HPDE6-E6E7 (cell line): ENCODE data around the gene MTX3.

Experiments
- DNase-seq: peaks from one replicate; pipeline ENCODE4 v3.0.0; 2011; ENCODE audit warnings: missing footprints; ENCODE audit errors: extremely low spot score

The MTX3 gene, protein sequence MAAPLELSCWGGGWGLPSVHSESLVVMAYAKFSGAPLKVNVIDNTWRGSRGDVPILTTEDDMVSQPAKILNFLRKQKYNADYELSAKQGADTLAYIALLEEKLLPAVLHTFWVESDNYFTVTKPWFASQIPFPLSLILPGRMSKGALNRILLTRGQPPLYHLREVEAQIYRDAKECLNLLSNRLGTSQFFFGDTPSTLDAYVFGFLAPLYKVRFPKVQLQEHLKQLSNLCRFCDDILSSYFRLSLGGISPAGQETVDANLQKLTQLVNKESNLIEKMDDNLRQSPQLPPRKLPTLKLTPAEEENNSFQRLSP

DNA sequence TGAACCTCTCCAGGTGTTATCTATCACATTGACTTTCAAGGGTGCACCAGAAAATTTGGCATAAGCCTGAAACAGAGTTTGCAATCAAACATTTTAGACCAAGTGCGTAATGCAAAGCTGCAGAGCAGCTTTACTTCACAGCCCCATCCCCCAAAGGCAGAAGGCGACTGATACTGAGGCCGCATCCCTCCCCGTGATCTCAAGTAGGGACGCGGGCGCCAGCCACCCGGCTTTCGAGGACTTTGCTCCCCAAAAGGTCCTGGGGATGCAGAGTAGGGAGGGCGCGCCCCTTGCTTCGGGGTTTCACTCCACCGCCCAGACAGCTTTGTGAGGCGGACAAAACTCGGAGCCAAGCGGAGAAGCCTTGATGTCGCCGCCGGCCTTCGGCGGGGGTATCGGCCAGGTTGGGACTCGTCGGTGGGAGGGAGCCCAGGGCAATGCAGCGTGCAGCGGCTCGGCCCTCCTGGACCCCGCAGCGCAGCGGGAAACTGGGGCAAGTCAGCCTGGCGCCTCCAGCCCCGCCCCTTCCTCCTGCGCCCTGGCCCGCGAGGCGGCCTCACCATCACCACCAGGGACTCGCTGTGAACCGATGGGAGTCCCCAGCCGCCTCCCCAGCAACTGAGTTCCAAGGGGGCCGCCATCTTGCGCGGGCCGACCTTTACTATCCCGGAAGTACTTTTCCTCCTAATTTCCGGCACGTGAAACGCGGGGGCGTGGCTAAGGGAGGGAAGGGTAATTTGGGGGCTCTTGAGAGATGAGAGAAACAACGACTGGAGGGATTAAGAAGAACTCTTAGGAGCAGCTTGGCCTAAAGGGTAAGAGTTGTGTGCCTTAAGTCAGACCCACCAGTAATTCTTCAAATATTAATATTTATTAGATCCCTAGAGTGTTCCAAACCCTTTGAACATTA, at the start of gene MTX3:
Gene MTX3 (minus strand): TSS at position 665 of the 910 bp plus-strand sequence. CDS start 24 bp downstream, at position 641.
- peak; percentile 80 for DNase-seq

DNA sequence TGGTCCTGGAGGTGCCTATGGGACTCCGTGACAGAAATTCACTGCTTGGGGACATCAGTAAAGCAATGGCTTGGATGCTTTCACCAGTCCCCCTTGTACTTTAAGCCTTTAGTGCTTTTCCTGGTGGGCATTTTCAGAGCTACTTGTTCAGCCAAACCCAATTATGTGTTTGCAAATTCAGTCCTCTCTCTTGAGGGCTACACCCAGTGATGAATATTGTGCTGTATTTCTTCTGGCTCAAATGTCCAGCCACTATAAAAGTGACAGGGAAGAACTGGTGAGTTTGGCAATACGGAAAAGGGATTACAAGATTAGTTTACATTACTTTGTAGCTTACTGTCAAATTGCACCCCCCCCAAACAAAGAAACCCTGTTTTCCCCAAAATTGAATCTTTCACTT, 48.6 kb upstream of the MTX3 start:
- DNase-seq = no peak

DNA sequence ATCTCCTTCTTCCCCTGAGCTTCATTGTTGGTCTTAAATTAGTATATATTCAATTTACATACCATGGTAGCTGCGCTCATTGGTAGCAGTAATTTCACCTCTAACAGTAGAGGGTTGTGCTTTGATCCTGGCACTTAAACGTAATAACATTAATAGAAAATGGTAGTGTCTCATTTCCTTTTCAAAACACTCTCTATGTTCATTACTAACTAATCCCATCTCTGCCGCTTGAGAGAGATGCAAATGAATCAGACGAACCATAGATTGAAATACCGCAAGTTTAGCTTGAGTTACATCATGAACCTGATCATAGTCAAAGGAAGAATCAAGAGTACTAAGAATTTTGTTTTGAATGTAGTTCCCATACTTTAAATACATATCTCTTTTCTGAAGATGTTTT, 46.3 kb upstream of the MTX3 start:
- no peak for DNase-seq

DNA sequence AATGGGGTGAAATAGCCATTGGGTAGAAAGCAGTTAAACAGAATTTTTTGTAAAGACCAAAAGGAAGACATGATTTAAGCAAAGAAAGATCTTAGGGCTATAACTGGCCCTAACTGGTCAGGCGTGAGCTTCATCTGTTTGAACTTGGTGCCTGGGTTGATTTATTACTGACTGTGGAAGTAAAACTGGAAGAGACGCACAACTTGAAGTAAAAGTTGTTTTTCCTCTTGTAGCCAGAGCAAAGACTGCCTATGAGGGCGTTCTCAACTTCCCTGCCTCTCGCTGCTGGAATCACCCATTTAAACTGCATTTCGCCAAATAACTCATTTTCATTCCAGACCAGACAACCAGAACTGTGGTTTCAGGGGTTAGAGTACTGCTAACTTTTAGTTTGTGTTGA, 45.6 kb upstream of the MTX3 start:
- DNase-seq = no peak

DNA sequence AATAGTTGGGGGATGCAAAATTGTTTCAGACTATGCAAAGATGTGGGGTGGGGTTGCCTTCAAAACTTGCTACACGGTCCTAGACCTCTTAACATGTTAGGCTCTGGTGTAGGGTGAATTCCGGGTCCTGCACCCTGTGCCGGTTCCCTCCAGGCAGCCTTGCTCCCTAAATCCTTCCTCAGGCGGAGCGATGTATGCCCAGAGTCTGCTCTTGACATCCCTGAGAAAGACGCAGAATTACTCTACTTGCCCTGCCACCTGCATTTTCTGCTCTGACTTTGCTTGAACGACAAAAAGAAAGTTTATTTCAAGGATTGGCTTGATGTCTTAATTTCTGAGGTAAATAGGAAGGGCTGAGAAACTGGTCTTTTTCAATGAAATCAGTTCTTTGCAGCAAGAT, 44.8 kb upstream of the MTX3 start:
- DNase-seq = no peak

DNA sequence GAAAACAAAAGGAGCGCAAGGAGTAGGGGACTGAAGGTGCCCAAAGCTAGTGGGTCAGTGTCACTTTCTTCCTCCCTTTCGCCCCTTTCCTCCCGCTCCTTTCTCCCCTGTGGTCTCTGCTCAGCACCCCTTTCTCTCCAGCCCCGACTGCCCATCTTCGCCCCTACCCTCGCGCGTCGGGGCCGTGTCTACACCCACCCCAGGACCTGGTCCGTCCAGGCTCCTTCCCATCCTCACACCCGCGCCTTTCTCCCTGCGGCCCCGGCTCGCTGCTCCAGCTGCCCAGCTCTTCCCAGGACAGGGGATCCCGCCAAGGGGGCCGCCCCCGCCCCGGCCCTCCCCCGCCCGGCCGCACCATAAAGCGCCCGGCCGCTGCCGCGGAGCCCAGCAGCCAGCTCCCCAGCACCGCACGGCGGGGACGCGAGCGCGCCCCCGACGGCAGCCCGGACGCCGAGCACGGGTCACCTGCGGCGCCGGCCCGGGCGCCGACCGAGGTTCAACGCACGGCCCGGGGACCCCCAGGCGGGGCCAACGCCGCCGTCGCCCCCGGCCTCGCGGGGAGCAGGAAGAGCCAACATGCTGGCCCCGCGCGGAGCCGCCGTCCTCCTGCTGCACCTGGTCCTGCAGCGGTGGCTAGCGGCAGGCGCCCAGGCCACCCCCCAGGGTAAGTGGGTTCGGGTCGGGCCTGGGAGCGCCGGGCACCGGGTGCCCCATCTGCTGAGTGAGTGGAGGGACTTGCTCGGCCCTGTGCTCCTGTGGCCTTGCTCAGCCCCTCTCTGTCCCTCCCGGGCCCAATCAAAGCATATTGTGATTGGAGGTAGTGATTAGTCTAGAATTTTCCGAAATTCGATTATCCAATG, 44.1 kb upstream of the MTX3 start, which contains the start of gene THBS4:
Gene THBS4 (plus strand): TSS at position 387 of the 860 bp plus-strand sequence. CDS start 190 bp downstream, at position 577.
- no peak for DNase-seq

DNA sequence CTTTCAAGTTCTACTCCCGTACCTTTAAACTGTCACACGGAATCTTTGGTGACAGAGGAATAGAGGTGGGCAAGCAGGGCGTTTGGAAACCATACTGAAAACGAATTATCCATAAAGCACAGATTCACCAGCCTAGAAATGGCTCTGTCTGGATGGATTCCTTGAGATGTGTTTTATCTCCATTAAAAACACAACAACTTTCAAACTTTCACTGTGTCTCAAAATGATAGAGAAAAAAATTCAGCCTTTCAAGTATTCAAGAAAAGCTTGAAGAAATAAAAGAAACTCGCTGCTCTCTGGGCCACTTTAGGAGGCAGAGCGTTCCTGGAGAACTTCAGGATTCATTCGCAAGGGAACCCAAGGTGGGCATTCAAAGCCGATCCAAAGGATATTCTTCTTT, 43.5 kb upstream of the MTX3 start:
- DNase-seq = no peak

DNA sequence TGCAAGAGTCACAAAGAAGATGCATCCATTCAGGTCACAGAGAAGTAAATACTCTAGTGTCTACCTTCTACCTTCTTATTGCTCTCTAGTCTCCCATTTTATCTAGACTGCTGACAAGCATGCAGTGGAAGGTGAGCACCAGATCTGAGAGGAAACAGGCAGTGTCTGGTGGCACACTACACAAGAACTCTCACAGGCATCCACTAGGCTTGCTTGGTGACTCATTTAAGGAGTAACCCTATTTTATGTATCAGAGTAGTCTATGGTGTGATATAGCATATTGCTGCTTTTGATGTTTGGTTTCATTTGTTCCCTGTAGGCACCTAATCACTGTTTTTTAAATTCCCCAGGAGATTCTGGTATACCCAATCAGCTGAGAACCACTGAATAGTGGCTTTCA, 42.5 kb upstream of the MTX3 start:
- no peak for DNase-seq

DNA sequence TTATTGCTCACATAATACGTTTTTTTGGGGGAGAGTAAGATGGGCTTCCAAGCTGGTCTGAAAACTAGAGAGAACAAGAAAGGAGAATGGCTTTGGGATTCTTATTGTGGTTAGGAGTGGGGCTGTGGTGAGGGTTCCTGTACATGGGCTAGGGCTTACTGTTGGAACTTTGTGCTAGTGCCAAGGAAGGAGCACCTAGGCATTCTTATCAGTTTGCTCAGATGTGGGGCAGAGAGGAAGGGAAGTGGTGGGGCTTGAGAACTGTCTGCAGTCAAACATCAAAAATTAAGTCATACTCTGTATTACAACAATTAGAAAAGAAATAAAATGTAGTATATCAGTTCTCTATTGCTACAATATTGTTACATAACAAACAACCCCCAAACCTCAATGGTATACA, 40.0 kb upstream of the MTX3 start:
- no peak for DNase-seq

DNA sequence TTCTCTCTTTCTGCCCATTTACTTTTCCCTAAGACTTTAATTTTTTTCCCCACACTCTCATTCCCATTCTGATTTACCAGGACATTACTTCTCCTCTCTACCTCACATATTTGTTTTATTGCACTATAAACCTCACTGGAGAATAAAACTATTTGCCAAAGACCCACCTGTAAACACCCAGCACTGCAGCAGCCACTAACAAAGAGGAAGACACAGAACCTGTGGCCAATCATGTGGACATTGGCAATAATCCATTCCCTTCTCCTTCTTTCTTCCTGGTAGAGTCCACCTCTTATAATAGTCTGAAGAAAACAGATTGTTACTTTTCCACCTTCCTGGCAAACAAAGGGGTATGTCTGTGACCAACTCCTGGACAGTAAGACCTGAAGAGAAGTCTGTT, 35.8 kb upstream of the MTX3 start:
- DNase-seq = no peak

DNA sequence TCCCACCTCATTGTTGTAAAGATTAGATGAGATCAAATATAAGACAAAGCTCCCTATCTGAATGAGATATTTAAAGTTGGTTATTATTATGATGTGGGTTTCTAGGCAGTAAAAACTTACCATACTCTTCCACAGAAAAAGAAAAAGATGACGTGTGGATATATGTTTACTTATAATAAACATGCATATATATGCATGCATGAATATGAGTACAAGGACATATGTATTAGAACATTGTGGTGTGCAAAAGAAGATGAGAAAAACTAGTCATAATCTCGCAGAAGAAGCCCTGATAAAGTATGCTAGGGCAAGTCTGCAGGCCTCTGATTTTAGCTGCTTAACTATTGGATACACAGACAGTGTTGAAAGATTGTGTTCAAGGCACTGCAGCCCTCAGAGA, 34.0 kb upstream of the MTX3 start:
- DNase-seq = no peak

DNA sequence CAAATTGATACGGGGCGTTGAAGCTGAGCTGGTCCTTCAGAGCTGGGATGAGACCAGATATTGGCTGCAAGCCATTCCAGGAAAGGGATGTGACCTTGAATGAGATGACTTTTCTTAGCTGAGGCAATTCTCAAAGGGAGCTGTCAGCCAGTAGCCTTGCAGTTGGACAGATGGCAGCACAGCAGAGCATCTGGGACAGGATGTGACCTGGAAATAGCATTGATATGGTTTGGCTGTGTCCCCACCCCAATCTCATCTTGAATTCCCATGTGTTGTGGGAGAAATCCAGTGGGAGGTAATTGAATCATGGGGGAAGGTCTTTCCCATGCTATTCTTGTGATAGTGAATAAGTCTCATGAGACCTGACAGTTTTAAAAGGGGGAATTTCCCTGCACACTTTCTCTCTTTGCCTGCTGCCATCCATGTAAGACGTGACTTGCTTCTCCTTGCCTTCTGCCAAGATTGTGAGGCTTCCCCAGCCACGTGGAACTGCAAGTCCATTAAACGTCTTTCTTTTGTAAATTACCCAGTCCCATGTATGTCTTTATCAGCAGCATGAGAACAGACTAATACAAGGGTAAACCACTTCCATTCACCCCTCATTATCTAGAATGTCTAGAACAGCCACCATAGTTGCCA, 19.8 kb upstream of the MTX3 start:
- DNase-seq = no peak

DNA sequence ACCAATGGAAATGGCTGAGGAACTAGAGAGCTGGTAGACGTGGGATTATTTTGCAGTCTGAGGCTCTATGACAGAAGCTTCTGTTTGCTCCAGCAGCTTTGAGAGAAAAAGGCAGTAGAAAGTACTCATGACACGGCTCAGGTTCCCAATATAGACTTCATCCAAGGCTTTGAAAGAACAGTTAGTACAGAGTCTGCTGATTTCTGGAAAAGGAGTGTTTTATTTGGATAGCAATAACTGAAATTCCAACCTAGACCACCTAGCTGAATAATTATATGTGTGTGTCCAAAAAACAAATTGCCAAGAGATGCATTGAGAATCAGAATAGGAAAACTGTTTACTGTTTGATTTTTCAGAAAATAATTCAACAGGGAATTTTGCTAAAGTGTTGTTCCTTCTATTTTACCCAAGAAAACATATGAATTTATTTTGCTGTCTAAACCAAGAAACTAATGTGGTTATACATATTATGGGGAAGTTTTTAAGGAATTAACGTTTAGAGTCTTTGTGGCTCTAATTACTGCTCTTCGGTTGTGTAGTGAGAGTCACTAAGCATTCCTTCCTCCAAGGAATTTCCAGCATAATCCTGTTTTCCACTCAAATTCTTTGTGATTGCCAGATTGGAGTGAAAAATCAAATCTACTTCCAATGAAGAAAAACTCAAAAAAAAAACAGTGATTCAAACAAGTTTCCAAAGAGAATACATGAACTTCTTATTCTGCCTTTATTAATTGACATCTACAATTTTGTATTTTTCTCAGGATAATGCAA, 18.1 kb upstream of the MTX3 start:
- DNase-seq = no peak

DNA sequence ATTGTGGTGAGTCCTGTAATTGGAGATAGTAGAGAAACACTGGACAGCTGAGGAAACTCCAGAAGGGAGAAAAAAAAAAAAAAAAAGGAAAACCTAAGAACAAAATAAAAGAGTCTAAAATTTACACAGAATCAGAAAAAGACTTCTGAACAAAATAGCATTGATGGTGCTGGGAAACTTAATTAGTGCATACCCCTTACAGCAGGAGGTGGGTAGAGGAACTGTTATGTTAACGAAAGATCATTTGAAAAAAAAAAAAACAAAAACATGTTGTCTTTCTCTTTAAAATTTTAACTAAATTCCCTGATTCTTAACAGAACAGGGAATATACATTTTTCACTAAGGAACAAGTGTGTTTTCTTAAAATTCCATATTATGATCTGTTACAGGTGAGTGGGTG, 11.6 kb upstream of the MTX3 start:
- no peak for DNase-seq

DNA sequence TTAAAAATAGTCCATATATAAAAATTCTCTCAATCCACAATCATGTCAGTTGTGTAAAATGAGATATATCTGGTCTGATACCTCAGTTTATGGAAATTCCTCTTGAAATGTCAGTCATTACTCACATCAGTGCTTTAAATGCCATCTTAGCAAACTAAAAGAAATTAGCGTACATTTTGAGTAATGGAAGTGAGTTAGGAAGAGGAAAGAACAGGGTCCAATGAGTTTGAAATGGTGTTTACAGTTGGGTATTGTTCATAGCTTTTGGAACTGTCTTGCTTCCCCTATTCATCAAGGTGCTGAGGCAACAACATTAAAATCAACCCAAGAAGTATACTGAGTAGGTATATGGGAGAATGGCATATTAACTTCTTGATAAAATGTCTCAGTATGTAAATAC, 8.7 kb upstream of the MTX3 start:
- DNase-seq = no peak

DNA sequence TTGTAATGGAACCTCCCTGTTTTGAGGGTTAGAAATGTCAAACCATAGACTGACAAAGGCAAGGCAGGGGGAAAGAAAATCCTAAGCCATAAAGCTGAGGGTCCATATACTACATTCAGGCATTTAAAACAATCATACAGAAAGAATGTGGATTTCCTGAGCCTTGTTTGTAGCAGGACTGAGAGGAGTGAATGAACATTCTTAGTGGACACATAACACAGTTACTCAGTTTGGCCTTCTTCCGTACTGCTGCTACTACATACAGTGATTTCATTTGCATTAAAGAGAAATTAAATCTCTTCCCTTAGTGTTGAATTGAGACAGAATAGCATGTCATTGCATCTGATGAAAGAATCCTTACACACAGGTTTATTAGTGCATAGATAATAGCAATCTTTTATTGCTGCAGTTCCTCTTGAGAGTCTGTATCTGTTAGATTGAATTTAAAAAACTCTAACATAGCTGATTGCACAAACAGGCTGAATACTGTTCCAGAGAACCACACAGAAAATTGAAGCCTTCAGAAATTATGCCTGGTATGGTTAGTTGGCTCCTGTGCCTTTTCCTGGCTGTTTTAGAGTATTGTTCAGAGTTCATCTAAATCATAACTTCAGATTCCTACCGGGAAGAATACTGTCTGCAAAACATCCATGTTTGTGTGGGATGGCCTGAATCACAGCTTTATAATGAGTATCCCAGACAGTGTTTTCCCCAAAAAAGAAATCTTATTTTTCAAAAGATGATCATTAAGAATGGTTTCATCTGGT, 2.0 kb upstream of the MTX3 start:
- no peak for DNase-seq

DNA sequence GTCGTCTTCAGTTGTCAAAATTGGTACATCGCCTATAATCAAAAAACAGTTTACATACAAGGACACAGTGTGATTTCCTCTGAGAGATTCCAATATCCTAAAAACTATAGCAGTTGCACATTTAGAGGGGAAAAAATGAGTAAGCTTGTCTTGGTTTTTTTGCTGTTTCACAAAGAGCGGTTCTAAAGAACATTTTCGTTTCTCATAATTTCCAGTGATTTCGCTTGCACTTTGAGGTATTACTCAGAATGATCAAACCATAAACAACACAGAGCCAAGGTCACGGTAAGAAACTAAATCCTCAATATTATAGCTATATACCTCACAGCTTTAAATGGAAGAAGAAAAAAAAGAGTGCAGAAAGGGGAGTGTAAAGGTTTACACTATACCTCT, 861 bp downstream of the MTX3 start:
- no peak for DNase-seq

DNA sequence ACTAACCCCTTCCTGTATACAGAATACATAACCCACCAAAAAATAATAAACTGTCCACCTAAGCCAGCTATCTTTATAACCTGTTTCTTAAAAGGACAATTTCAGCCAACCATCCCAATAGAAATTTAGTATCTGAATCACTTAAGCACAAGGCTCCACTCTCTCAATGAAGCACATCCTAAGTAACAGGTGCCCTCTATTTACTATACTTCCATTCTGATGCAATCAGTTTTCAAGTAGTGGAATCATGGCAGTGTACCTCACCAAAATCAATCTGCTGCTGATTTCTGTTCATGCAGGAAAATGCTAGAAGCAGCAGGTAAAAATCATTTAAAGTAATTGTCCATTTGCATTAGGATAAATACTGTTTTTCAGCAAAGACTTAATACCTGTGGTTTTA, 4.8 kb downstream of the MTX3 start:
- DNase-seq = no peak

DNA sequence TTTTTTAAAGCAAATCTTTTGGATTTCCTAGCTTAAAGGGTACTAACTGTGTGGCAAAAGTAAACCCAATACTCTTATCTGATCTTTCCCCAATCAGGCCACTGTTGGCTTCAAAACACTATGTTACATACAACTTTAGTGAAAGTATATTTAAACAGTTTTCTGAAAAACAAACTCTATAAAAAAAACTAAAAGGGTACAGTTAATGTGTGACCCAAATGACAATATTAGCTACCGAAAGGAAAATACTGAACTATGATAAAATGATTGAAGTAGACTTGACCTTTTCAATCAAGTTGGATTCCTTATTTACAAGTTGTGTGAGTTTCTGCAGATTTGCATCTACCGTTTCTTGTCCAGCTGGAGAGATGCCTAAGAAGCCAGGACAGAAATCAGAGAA, 5.8 kb downstream of the MTX3 start:
- DNase-seq = no peak

DNA sequence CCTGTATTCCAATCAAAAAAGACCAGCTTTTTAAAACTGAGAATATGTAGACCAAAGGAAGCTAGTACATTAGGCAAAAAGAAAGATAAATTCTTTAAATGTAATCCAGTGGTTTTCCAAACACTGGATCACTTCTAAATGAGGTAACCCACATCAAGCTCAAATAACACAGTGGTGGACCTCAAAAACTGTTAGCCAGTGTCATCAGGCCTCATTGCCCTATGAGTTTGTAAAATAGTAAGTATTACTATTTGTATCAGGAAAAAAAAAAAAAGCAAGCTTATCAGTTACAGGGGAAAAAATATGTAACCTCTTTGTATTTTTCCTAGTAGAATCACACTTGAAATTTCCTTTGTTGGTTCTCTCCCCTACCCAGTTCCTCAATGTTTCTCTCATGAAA, 6.7 kb downstream of the MTX3 start:
- DNase-seq = no peak
